ENCODE measurements around the gene DAZL.

Gene DAZL

DNA sequence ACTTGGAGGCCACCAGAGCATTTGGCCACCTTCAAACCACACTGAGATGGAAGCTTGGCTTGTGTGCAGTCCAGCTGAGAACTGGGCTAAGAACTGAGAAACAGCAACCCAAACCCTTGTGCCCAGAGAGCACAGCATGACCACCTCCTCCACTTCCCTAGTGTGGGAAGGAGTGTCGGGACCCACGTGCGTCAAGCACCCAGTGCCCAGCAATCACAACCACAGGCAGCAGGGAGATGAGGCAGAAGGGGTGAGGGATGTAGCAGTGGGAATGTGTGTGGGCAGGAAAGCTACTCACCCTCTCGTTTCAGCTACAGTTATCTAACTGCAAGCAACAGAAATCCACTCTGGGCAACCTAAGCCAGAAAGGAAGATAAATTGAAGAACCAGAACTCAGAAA is 66.7 kb downstream of the DAZL start:
- no peak for DNase-seq

DNA sequence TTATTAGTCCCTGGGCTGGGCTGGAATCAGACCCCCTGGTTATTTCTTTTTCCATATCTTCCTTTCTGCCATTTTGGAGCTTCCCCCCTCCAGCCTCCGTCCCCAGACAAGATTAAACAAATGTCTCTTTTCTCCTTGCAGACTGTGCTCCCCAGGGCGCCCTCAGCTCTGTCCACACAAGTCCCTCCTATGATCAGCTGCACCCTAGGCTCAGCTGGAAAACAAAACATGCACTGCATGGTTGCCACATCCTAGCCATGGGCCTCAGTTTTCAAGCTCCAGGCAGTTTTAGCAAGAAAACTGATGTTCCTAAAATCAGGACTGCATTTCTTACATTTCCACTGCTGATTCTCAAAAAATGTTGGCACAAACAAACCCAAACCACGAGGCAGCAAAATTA is 68.2 kb downstream of the DAZL start:
- no peak for DNase-seq
